Endothelial cell (in vitro differentiated cells): ENCODE results near the gene AUTS2. TPM values are rescaled to one million over a fixed set of nuclear protein-coding genes. Genes with fewer than 3 reads are reported as not detected.

Experiments
- DNase-seq: peaks from one replicate; pipeline ENCODE4 v3.0.0; 2021; ENCODE audit warnings: low spot score
- H3K27ac Mint-ChIP-seq: one replicate; pipeline ENCODE4 v1.8.0; 2021; ENCODE audit warnings: mixed read lengths, inconsistent platforms; ENCODE audit not compliant: unreplicated experiment
- H3K27me3 Mint-ChIP-seq: one replicate; pipeline ENCODE4 v1.8.0; 2021; ENCODE audit warnings: mild to moderate bottlenecking, moderate library complexity, mixed read lengths, inconsistent platforms; ENCODE audit not compliant: unreplicated experiment
- H3K36me3 Mint-ChIP-seq: one replicate; pipeline ENCODE4 v1.8.0; 2021; ENCODE audit warnings: mild to moderate bottlenecking, low read depth, mixed read lengths, inconsistent platforms; ENCODE audit not compliant: unreplicated experiment
- H3K4me1 Mint-ChIP-seq: one replicate; pipeline ENCODE4 v1.8.0; 2021; ENCODE audit warnings: mild to moderate bottlenecking, mixed read lengths, inconsistent platforms; ENCODE audit not compliant: unreplicated experiment
- H3K4me3 Mint-ChIP-seq: one replicate; pipeline ENCODE4 v1.8.0; 2021; ENCODE audit warnings: mild to moderate bottlenecking, mixed read lengths, inconsistent platforms; ENCODE audit not compliant: unreplicated experiment
- H3K9me3 Mint-ChIP-seq: one replicate; pipeline ENCODE4 v1.8.0; 2021; ENCODE audit warnings: mixed read lengths, inconsistent platforms; ENCODE audit not compliant: unreplicated experiment
- CTCF ChIP-seq: fragments of 200-600 bp; sonication (generic); IDR thresholded peaks from one replicate; pipeline ENCODE4 v1.5.0; 2021; ENCODE audit warnings: antibody characterized with exemption; ENCODE audit not compliant: unreplicated experiment
- total RNA-seq: library from RNA; stranded (reverse); fragmentation: NEBNext Ultra II Directional; extraction: Animal tissue kit (Norgen Biotek cat#: 25700); gene quantifications from one replicate; pipeline ENCODE4 v1.2.1, GENCODE V29; 2021; ENCODE audit not compliant: unreplicated experiment

AUTS2 gene
- total RNA-seq, 1 donor from 2014 or later, result 103 TPM

- Mint-ChIP-seq H3K4me1 (peaks cover 6% of the 10 kb centered on the region), H3K36me3 (no peaks in the 10 kb centered on the region), H3K9me3 (no peaks in the 10 kb centered on the region), H3K4me3 (no peak overlapping the region), H3K27me3 (no peaks in the 10 kb centered on the region), H3K27ac (no peak overlapping the region)
- no peak for TF ChIP-seq CTCF
- no peak for DNase-seq
Observed at GRCh38 chr7:70218006-70218405, 619.7 kb downstream of the AUTS2 start.

- H3K36me3 Mint-ChIP-seq, result no peaks in the 10 kb centered on the region
- TF ChIP-seq CTCF, result no peak
- no peak overlapping the region for H3K4me3 Mint-ChIP-seq
Observed at GRCh38 chr7:70219061-70219460, 620.8 kb downstream of the AUTS2 start.

GRCh38 chr7:70229242-70229641, 631.0 kb downstream of the AUTS2 start:
- no peak overlapping the region for H3K27ac Mint-ChIP-seq
- H3K9me3 Mint-ChIP-seq, result peaks cover 8% of the 10 kb centered on the region
- TF ChIP-seq CTCF, result no peak
- H3K27me3 Mint-ChIP-seq, result peaks cover 2% of the 10 kb centered on the region
- DNase-seq, result no peak
- H3K4me3 Mint-ChIP-seq, result no peak overlapping the region
- no peaks in the 10 kb centered on the region for H3K4me1 Mint-ChIP-seq
- peaks cover 13% of the 10 kb centered on the region for H3K36me3 Mint-ChIP-seq

More at GRCh38 chr7:70219061-70219460, 620.8 kb downstream of the AUTS2 start:
- no peaks in the 10 kb centered on the region for H3K27me3 Mint-ChIP-seq
- DNase-seq, result no peak
- no peak overlapping the region for H3K27ac Mint-ChIP-seq
- H3K4me1 Mint-ChIP-seq, result peaks cover 6% of the 10 kb centered on the region
- no peaks in the 10 kb centered on the region for H3K9me3 Mint-ChIP-seq

- no peak for TF ChIP-seq CTCF
- Mint-ChIP-seq H3K4me3 (no peak overlapping the region), H3K27me3 (peaks cover 3% of the 10 kb centered on the region), H3K36me3 (peaks cover 13% of the 10 kb centered on the region), H3K4me1 (no peaks in the 10 kb centered on the region), H3K9me3 (peaks cover 8% of the 10 kb centered on the region), H3K27ac (no peak overlapping the region)
- DNase-seq, result no peak
Observed at GRCh38 chr7:70230761-70231160, 632.5 kb downstream of the AUTS2 start.

GRCh38 chr7:70233776-70234175, 635.5 kb downstream of the AUTS2 start:
- H3K9me3 Mint-ChIP-seq, result peaks cover 8% of the 10 kb centered on the region
- TF ChIP-seq CTCF, result no peak
- H3K27ac Mint-ChIP-seq, result no peak overlapping the region
- peaks cover 7% of the 10 kb centered on the region for H3K4me1 Mint-ChIP-seq
- H3K36me3 Mint-ChIP-seq, result peaks cover 13% of the 10 kb centered on the region
- no peak for DNase-seq
- no peak overlapping the region for H3K4me3 Mint-ChIP-seq
- peaks cover 2% of the 10 kb centered on the region for H3K27me3 Mint-ChIP-seq
